Measurements from ENCODE around the gene ZNF143. TPM values are rescaled to one million over a fixed set of nuclear protein-coding genes. Genes with fewer than 3 reads are reported as not detected.

ZNF143 gene
- total and polyA plus RNA-seq, 2 of the 13 experiments (the other 11 are each of a cell fraction or from before 2014, with no cell fraction given) = 22.4 to 35.6 TPM

DNA sequence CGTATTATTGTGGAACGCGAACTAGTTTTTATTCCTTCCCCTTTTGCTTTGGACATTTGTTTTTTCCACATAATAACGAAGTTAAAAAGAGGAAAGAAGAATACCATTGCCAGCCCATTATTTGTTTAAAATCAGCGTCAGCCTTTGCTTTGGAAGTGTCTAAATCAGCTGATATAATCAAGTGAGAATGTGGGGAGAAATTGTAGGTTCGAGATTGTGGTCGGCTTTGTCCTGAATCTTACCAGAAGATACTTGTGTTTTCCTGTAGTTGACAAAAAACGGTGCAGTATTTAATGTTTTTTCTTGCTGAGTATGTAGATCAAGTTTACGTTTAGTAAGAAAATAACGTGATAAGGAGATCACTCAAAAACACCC is 935 bp downstream of the ZNF143 start:
- H3K9me3 ChIP-seq (ENCODE audit: low read length) = no peaks in the 10 kb centered on the region
- POLR2A ChIA-PET = interaction anchor here (0.8 to 3.4 kb wide), 16 partner anchors 18 to 197 kb away, joined by 3 to 37 read pairs (median 12); partner anchors contain the start of genes DENND5A, IPO7, TMEM41B and WEE1
- H3K27me3 ChIP-seq (ENCODE audit: control insufficient read depth in 1 of 2, insufficient read depth in 2 of 2, low read length in 2 of 2) = no peaks in the 10 kb centered on the region; a peak in 1 of 5 replicates
- no peaks in the 10 kb centered on the region for H3K36me3 ChIP-seq (replicated peaks in 1 of 2; ENCODE audit: control insufficient read depth in 1 of 2, insufficient read depth in 2 of 2, low read length in 2 of 2)
- H3K27ac ChIP-seq (ENCODE audit: extremely low read length, insufficient read depth, low read length) = peak overlapping the region; percentile 99
- intact Hi-C loops (cut with micrococcal nuclease; ENCODE audit: unreplicated experiment) = loop anchor here (1.0 to 5.0 kb wide), 4 partner anchors 46 to 846 kb away; partner anchors contain the start of genes ADM and WEE1
- FAIRE-seq (no peak), ATAC-seq (no peak), DNase-seq (ENCODE audit: low spot score) (peak; percentile 12)
- in situ Hi-C loops (cut with HindIII; ENCODE audit: extremely low pct_ligation_motif_present, low pct_unique_long_range_greater_than_20kb) = no loop called here
- peak overlapping the region; percentile 82 to 93 (median 84) for H3K4me3 ChIP-seq (replicated peaks in 1 of 3; ENCODE audit: insufficient read depth in 1 of 3, low read depth in 2 of 3, low read length in 3 of 3)
- TF ChIP-seq, protein P1, sequence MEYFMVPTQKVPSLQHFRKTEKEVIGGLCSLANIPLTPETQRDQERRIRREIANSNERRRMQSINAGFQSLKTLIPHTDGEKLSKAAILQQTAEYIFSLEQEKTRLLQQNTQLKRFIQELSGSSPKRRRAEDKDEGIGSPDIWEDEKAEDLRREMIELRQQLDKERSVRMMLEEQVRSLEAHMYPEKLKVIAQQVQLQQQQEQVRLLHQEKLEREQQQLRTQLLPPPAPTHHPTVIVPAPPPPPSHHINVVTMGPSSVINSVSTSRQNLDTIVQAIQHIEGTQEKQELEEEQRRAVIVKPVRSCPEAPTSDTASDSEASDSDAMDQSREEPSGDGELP (IDR thresholded peaks at IDR 0.05; ENCODE audit: borderline replicate concordance, low read depth) = peak; percentile 33; the same call in 1 of the 2 replicates
- TF ChIP-seq GATA4 (IDR thresholded peaks at IDR 0.05; ENCODE audit: borderline replicate concordance, low read depth) = no peak
- TF ChIP-seq, protein P2, sequence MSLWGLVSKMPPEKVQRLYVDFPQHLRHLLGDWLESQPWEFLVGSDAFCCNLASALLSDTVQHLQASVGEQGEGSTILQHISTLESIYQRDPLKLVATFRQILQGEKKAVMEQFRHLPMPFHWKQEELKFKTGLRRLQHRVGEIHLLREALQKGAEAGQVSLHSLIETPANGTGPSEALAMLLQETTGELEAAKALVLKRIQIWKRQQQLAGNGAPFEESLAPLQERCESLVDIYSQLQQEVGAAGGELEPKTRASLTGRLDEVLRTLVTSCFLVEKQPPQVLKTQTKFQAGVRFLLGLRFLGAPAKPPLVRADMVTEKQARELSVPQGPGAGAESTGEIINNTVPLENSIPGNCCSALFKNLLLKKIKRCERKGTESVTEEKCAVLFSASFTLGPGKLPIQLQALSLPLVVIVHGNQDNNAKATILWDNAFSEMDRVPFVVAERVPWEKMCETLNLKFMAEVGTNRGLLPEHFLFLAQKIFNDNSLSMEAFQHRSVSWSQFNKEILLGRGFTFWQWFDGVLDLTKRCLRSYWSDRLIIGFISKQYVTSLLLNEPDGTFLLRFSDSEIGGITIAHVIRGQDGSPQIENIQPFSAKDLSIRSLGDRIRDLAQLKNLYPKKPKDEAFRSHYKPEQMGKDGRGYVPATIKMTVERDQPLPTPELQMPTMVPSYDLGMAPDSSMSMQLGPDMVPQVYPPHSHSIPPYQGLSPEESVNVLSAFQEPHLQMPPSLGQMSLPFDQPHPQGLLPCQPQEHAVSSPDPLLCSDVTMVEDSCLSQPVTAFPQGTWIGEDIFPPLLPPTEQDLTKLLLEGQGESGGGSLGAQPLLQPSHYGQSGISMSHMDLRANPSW (CRISPR knock-in tag; IDR thresholded peaks at IDR 0.05; ENCODE audit: borderline replicate concordance) = 0 out of 2 replicates have a peak, but pooled peaks have one; percentile 47
- peak; percentile 49; the same call in 1 of the 2 replicates for TF ChIP-seq MAFF (IDR thresholded peaks at IDR 0.05; ENCODE audit: low read depth, low read length)
- TF ChIP-seq DNMT1 (CRISPR knock-in tag; IDR thresholded peaks at IDR 0.05) = no peak
- no peak for TF ChIP-seq ZNF878 (CRISPR knock-in tag; IDR thresholded peaks at IDR 0.05)
- peak; percentile 30 to 54; a peak in 3 of 4 replicates for TF ChIP-seq MAFK (conservative IDR thresholded peaks at IDR 0.05 in 1 of 2, IDR thresholded peaks at IDR 0.05 in 1 of 2; ENCODE audit: low read length in 2 of 2)
- no peak; the same call in 1 of the 2 replicates for TF ChIP-seq ZNF816 (CRISPR knock-in tag; IDR thresholded peaks at IDR 0.05; ENCODE audit: borderline replicate concordance)
- no peak overlapping the region for H2AFZ ChIP-seq (ENCODE audit: low read length)
- H4K20me1 ChIP-seq (ENCODE audit: insufficient read depth, low read length) = no peaks in the 10 kb centered on the region
- H3K79me2 ChIP-seq (ENCODE audit: insufficient read depth, low read length) = peaks cover 54% of the 10 kb centered on the region
- peaks cover 22% of the 10 kb centered on the region for H3K4me1 ChIP-seq (ENCODE audit: insufficient read depth, low read length)
- peak overlapping the region; percentile 78 for H3K4me2 ChIP-seq (ENCODE audit: low read depth, low read length)
- WGBS (ENCODE audit: low lambda C conversion rate) = under 1% methylated on average over 10 of the region's 10 CpGs
- CTCF ChIA-PET (ENCODE audit: low intra/inter-chr PET ratio, low total read pairs) = no interaction called here
- BruUV-seq (replicated peaks) = TSS peak; percentile 84
- peak overlapping the region; percentile 97 for H3K9ac ChIP-seq (ENCODE audit: insufficient read depth, low read depth, low read length)
